GM23338 (cell line): Measurements from ENCODE around the gene GLI3. TPM values are rescaled to one million over a fixed set of nuclear protein-coding genes. Genes with fewer than 3 reads are reported as not detected.
A peak's percentile ranks its signal among the peaks of the same experiment; 100 is the strongest.

Source experiments
- ATAC-seq: fragments of 200-7000 bp; cut with Tn5 transposase; 3 replicates; pipeline ENCODE4 v1.9.1; 2020
- DNase-seq: peaks from one replicate; pipeline ENCODE4 v3.0.0-alpha.2; 2015; ENCODE audit warnings: low spot score
- H2AFZ ChIP-seq: fragments of 200-600 bp; sonication (generic); 2 replicates; pipeline ENCODE4 v1.8.0; 2016; ENCODE audit warnings: antibody characterized with exemption, mild to moderate bottlenecking, moderate library complexity
- H3F3A ChIP-seq: fragments of 200-600 bp; sonication (generic); replicated peaks from 2 replicates; pipeline ENCODE4 v1.8.0; 2017; ENCODE audit warnings: antibody characterized with exemption, mixed run types, low read depth
- H3K27ac ChIP-seq: fragments of 200-600 bp; sonication (generic); 2 replicates; pipeline ENCODE4 v1.6.1; 2016; ENCODE audit warnings: low read depth
- H3K27me3 ChIP-seq: fragments of 200-600 bp; sonication (generic); 2 replicates; pipeline ENCODE4 v1.8.0; 2016; ENCODE audit warnings: mild to moderate bottlenecking, mixed run types, moderate library complexity; ENCODE audit not compliant: insufficient read depth
- H3K36me3 ChIP-seq: fragments of 200-600 bp; sonication (generic); 2 replicates; pipeline ENCODE4 v1.8.0; 2016; ENCODE audit warnings: mild to moderate bottlenecking; ENCODE audit not compliant: insufficient read depth
- H3K4me1 ChIP-seq: fragments of 200-600 bp; sonication (generic); 2 replicates; pipeline ENCODE4 v1.8.0; 2016; ENCODE audit warnings: mild to moderate bottlenecking, moderate library complexity; ENCODE audit not compliant: insufficient read depth
- H3K4me2 ChIP-seq: fragments of 200-600 bp; sonication (generic); 2 replicates; pipeline ENCODE4 v1.7.1; 2017; ENCODE audit warnings: mixed run types
- H3K4me3 ChIP-seq: fragments of 200-600 bp; sonication (generic); 2 replicates; pipeline ENCODE4 v1.6.1; 2016; ENCODE audit warnings: mixed run types
- H3K79me2 ChIP-seq: fragments of 200-600 bp; sonication (generic); replicated peaks from 2 replicates; pipeline ENCODE4 v1.8.0; 2017; ENCODE audit warnings: mild to moderate bottlenecking; ENCODE audit not compliant: insufficient read depth
- H3K9me2 ChIP-seq: fragments of 200-600 bp; sonication (generic); 2 replicates; pipeline ENCODE4 v1.8.0; 2017; ENCODE audit not compliant: insufficient read depth
- H4K20me1 ChIP-seq: fragments of 200-600 bp; sonication (generic); replicated peaks from 2 replicates; pipeline ENCODE4 v1.8.0; 2017; ENCODE audit warnings: mild to moderate bottlenecking; ENCODE audit not compliant: insufficient read depth
- H3K27ac Mint-ChIP-seq: 2 replicates; pipeline ENCODE4 v1.8.0; 2020; ENCODE audit warnings: inconsistent platforms, mild to moderate bottlenecking, moderate library complexity, mixed read lengths
- H3K27me3 Mint-ChIP-seq: 3 replicates; pipeline ENCODE4 v1.8.0; 2022; ENCODE audit warnings: low read depth, mild to moderate bottlenecking, moderate library complexity, mixed read lengths, inconsistent platforms; ENCODE audit not compliant: insufficient read depth, poor library complexity
- H3K36me3 Mint-ChIP-seq: 3 replicates; pipeline ENCODE4 v1.8.0; 2021; ENCODE audit warnings: low read depth, mild to moderate bottlenecking, inconsistent platforms, moderate library complexity, mixed read lengths
- H3K4me1 Mint-ChIP-seq: 3 replicates; pipeline ENCODE4 v1.8.0; 2020; ENCODE audit warnings: mild to moderate bottlenecking, inconsistent platforms, mixed read lengths
- H3K4me3 Mint-ChIP-seq: 3 replicates; pipeline ENCODE4 v1.8.0; 2021; ENCODE audit warnings: moderate library complexity, mild to moderate bottlenecking, inconsistent platforms, mixed read lengths
- H3K9me3 Mint-ChIP-seq: 3 replicates; pipeline ENCODE4 v1.8.0; 2020; ENCODE audit warnings: moderate library complexity, mild to moderate bottlenecking, inconsistent platforms, mixed read lengths
- CREB1 ChIP-seq: fragments of 250-450 bp; sonication (Bioruptor Pico); IDR thresholded peaks from 2 replicates; pipeline ENCODE4 v1.5.0; 2020; ENCODE audit warnings: low read depth, mild to moderate bottlenecking, moderate library complexity
- ETS1 ChIP-seq: IDR thresholded peaks from 2 replicates; pipeline ENCODE4 v1.6.1; 2016; ENCODE audit warnings: antibody characterized with exemption
- EZH2 ChIP-seq: fragments of 200-600 bp; sonication (generic); IDR thresholded peaks from one replicate; pipeline ENCODE4 v1.8.0; 2017; ENCODE audit warnings: antibody characterized with exemption, mild to moderate bottlenecking, low read depth; ENCODE audit not compliant: unreplicated experiment
- EZH2phosphoT487 ChIP-seq: fragments of 200-600 bp; sonication (generic); IDR thresholded peaks from one replicate; pipeline ENCODE4 v1.8.1; 2018; ENCODE audit warnings: antibody characterized with exemption; ENCODE audit not compliant: unreplicated experiment
- JUNB ChIP-seq: IDR thresholded peaks from one replicate; pipeline ENCODE4 v1.6.1; 2016; ENCODE audit warnings: antibody characterized with exemption; ENCODE audit not compliant: unreplicated experiment
- NANOG ChIP-seq: IDR thresholded peaks from 2 replicates; pipeline ENCODE4 v1.6.1; 2016; ENCODE audit warnings: antibody characterized with exemption, borderline replicate concordance
- POLR2AphosphoS5 ChIP-seq: IDR thresholded peaks from 2 replicates; pipeline ENCODE4 v1.6.1; 2016; ENCODE audit warnings: antibody characterized with exemption, low read depth
- STAT1 ChIP-seq: IDR thresholded peaks from one replicate; pipeline ENCODE4 v1.6.1; 2016; ENCODE audit warnings: antibody characterized with exemption; ENCODE audit not compliant: unreplicated experiment
- ZNF114 ChIP-seq: fragments of 250-450 bp; sonication (Bioruptor Pico); IDR thresholded peaks from 2 replicates; pipeline ENCODE4 v1.5.0; 2020; ENCODE audit warnings: mild to moderate bottlenecking, moderate library complexity
- ZNF331 ChIP-seq: fragments of 250-450 bp; sonication (Bioruptor Pico); IDR thresholded peaks from 2 replicates; pipeline ENCODE4 v1.5.0; 2020; ENCODE audit warnings: low read depth, mild to moderate bottlenecking, moderate library complexity
- polyA plus RNA-seq: library from polyadenylated mRNA; unstranded; fragments of >200 nt; fragmentation: Nextera tagmentation; extraction: Ambion mirVana; gene quantifications from 2 replicates; pipeline ENCODE4 v1.2.1, GENCODE V29; 2016
- total RNA-seq: library from RNA; depleted of rRNA; stranded (reverse); fragments of >200 nt; shearing (Covaris generic); gene quantifications from 2 replicates; pipeline ENCODE4 v1.2.3, GENCODE V29; 2014
- TF ChIP-seq, protein P1 (sequence below): fragments of 250-450 bp; sonication (Bioruptor Pico); IDR thresholded peaks from 2 replicates; pipeline ENCODE4 v1.5.0; 2020; ENCODE audit warnings: mild to moderate bottlenecking, moderate library complexity
- TF ChIP-seq, protein P2 (sequence below), 2 experiments: fragments of 200-600 bp in 1 of 2; sonication (generic) in 1 of 2; conservative IDR thresholded peaks; 2 replicates each; pipeline versions ENCODE4 v1.5.1 to v1.6.1; 2016 to 2017; ENCODE audit warnings: antibody characterized with exemption in 2 of 2, low read depth in 2 of 2, mild to moderate bottlenecking in 2 of 2, moderate library complexity in 1 of 2
- TF ChIP-seq, protein P3 (sequence below): IDR thresholded peaks from one replicate; pipeline ENCODE4 v1.6.1; 2018; ENCODE audit warnings: antibody characterized with exemption; ENCODE audit not compliant: unreplicated experiment

GLI3 gene
- total and polyA plus RNA-seq, 2 experiments from 2014 or later = 16.1 to 17.9 TPM

DNA sequence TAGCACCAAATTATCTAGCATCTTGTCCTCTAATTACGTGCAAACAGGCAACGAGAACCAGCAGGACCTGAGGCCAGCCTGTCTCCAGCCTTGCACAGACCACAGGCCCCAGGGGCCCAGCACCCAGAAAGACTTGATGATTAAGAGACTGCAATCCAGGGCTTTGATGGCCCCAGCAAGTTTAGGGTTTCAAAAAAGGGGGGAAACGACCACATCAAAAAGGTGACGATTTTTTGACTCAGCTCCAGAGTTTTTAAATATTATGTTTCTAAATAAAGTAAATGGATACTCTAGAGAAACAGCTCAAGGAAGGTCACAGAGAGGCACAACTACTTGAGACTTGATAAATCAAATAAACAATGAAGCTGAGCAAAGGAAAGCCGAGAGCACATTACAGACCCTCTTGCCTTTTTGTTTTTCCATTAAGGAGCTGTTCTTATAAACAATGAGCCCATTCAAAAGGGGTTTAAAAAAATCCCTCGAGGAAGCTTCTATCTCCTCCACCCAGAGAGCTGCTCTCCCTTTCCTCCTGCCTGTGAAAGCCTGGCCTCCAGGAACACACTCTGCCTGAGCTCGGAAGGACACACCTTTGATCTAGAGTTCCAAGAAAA, 44.1 kb downstream of the GLI3 start:
- H3K79me2 ChIP-seq = peaks cover 20% of the 10 kb centered on the region
- peaks cover 16% of the 10 kb centered on the region for H3K4me1 ChIP-seq
- Mint-ChIP-seq H3K9me3 (no peaks in the 10 kb centered on the region), H3K36me3 (no peaks in the 10 kb centered on the region), H3K4me1 (peaks cover 28% of the 10 kb centered on the region), H3K4me3 (no peak overlapping the region), H3K27ac (0 out of 2 replicates have a peak overlapping the region, but pooled peaks have one; percentile 42), H3K27me3 (no peaks in the 10 kb centered on the region)
- H2AFZ ChIP-seq = no peak overlapping the region
- ATAC-seq = peak; percentile 92
- peak; percentile 62 for DNase-seq
- no peaks in the 10 kb centered on the region for H3K9me2 ChIP-seq
- H3K27me3 ChIP-seq = no peaks in the 10 kb centered on the region
- peaks cover 12% of the 10 kb centered on the region; the same call in 1 of the 2 replicates for H4K20me1 ChIP-seq
- no peak overlapping the region for H3K27ac ChIP-seq
- H3K4me2 ChIP-seq = no peak overlapping the region
- H3K4me3 ChIP-seq = no peak overlapping the region
- no peaks in the 10 kb centered on the region for H3F3A ChIP-seq
- TF ChIP-seq EZH2phosphoT487 = no peak
- no peak for TF ChIP-seq EZH2
- no peak for TF ChIP-seq JUNB
- no peak for TF ChIP-seq STAT1
- TF ChIP-seq CREB1 (CRISPR knock-in tag) = no peak
- TF ChIP-seq, protein P1, sequence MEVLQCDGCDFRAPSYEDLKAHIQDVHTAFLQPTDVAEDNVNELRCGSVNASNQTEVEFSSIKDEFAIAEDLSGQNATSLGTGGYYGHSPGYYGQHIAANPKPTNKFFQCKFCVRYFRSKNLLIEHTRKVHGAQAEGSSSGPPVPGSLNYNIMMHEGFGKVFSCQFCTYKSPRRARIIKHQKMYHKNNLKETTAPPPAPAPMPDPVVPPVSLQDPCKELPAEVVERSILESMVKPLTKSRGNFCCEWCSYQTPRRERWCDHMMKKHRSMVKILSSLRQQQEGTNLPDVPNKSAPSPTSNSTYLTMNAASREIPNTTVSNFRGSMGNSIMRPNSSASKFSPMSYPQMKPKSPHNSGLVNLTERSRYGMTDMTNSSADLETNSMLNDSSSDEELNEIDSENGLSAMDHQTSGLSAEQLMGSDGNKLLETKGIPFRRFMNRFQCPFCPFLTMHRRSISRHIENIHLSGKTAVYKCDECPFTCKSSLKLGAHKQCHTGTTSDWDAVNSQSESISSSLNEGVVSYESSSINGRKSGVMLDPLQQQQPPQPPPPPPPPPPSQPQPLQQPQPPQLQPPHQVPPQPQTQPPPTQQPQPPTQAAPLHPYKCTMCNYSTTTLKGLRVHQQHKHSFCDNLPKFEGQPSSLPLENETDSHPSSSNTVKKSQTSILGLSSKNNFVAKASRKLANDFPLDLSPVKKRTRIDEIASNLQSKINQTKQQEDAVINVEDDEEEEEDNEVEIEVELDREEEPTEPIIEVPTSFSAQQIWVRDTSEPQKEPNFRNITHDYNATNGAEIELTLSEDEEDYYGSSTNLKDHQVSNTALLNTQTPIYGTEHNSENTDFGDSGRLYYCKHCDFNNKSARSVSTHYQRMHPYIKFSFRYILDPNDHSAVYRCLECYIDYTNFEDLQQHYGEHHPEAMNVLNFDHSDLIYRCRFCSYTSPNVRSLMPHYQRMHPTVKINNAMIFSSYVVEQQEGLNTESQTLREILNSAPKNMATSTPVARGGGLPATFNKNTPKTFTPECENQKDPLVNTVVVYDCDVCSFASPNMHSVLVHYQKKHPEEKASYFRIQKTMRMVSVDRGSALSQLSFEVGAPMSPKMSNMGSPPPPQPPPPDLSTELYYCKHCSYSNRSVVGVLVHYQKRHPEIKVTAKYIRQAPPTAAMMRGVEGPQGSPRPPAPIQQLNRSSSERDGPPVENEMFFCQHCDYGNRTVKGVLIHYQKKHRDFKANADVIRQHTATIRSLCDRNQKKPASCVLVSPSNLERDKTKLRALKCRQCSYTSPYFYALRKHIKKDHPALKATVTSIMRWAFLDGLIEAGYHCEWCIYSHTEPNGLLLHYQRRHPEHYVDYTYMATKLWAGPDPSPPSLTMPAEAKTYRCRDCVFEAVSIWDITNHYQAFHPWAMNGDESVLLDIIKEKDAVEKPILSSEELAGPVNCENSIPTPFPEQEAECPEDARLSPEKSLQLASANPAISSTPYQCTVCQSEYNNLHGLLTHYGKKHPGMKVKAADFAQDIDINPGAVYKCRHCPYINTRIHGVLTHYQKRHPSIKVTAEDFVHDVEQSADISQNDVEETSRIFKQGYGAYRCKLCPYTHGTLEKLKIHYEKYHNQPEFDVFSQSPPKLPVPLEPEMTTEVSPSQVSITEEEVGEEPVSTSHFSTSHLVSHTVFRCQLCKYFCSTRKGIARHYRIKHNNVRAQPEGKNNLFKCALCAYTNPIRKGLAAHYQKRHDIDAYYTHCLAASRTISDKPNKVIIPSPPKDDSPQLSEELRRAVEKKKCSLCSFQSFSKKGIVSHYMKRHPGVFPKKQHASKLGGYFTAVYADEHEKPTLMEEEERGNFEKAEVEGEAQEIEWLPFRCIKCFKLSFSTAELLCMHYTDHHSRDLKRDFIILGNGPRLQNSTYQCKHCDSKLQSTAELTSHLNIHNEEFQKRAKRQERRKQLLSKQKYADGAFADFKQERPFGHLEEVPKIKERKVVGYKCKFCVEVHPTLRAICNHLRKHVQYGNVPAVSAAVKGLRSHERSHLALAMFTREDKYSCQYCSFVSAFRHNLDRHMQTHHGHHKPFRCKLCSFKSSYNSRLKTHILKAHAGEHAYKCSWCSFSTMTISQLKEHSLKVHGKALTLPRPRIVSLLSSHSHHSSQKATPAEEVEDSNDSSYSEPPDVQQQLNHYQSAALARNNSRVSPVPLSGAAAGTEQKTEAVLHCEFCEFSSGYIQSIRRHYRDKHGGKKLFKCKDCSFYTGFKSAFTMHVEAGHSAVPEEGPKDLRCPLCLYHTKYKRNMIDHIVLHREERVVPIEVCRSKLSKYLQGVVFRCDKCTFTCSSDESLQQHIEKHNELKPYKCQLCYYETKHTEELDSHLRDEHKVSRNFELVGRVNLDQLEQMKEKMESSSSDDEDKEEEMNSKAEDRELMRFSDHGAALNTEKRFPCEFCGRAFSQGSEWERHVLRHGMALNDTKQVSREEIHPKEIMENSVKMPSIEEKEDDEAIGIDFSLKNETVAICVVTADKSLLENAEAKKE (CRISPR knock-in tag) = no peak
- no peak for TF ChIP-seq NANOG
- TF ChIP-seq, protein P2, sequence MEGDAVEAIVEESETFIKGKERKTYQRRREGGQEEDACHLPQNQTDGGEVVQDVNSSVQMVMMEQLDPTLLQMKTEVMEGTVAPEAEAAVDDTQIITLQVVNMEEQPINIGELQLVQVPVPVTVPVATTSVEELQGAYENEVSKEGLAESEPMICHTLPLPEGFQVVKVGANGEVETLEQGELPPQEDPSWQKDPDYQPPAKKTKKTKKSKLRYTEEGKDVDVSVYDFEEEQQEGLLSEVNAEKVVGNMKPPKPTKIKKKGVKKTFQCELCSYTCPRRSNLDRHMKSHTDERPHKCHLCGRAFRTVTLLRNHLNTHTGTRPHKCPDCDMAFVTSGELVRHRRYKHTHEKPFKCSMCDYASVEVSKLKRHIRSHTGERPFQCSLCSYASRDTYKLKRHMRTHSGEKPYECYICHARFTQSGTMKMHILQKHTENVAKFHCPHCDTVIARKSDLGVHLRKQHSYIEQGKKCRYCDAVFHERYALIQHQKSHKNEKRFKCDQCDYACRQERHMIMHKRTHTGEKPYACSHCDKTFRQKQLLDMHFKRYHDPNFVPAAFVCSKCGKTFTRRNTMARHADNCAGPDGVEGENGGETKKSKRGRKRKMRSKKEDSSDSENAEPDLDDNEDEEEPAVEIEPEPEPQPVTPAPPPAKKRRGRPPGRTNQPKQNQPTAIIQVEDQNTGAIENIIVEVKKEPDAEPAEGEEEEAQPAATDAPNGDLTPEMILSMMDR (conservative IDR thresholded peaks at IDR 0.05; ENCODE audit: low read depth in 2 of 2) = no peak
- TF ChIP-seq, protein P3, sequence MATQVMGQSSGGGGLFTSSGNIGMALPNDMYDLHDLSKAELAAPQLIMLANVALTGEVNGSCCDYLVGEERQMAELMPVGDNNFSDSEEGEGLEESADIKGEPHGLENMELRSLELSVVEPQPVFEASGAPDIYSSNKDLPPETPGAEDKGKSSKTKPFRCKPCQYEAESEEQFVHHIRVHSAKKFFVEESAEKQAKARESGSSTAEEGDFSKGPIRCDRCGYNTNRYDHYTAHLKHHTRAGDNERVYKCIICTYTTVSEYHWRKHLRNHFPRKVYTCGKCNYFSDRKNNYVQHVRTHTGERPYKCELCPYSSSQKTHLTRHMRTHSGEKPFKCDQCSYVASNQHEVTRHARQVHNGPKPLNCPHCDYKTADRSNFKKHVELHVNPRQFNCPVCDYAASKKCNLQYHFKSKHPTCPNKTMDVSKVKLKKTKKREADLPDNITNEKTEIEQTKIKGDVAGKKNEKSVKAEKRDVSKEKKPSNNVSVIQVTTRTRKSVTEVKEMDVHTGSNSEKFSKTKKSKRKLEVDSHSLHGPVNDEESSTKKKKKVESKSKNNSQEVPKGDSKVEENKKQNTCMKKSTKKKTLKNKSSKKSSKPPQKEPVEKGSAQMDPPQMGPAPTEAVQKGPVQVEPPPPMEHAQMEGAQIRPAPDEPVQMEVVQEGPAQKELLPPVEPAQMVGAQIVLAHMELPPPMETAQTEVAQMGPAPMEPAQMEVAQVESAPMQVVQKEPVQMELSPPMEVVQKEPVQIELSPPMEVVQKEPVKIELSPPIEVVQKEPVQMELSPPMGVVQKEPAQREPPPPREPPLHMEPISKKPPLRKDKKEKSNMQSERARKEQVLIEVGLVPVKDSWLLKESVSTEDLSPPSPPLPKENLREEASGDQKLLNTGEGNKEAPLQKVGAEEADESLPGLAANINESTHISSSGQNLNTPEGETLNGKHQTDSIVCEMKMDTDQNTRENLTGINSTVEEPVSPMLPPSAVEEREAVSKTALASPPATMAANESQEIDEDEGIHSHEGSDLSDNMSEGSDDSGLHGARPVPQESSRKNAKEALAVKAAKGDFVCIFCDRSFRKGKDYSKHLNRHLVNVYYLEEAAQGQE = no peak
- no peak for TF ChIP-seq ZNF331 (CRISPR knock-in tag)
- no peak for TF ChIP-seq POLR2AphosphoS5
- no peak for TF ChIP-seq ZNF114 (CRISPR knock-in tag)
- no peak for TF ChIP-seq ETS1
- H3K36me3 ChIP-seq = no peaks in the 10 kb centered on the region; the same call in 1 of the 2 replicates
